ENCODE results near the gene VIM.
A peak's percentile ranks its signal among the peaks of the same experiment; 100 is the strongest.

Gene VIM

GRCh38 chr10:17212802-17213221 lies 15.2 kb upstream of the VIM start:
- Histone ChIP-seq H3K4me1 (ENCODE audit: control insufficient read depth, insufficient read depth, low read length) (no peaks in the 10 kb centered on the region; the same call in 1 of the 2 replicates), H3K4me3 (ENCODE audit: low read depth, low read length) (no peak overlapping the region), H3K27ac (ENCODE audit: extremely low read depth, low read depth, low read length) (no peak overlapping the region), H3K36me3 (ENCODE audit: control insufficient read depth in 2 of 2, insufficient read depth in 1 of 2, low read length in 2 of 2) (no peaks in the 10 kb centered on the region), H3K9me3 (ENCODE audit: control insufficient read depth, insufficient read depth, low read depth, low read length) (no peaks in the 10 kb centered on the region)
- TF ChIP-seq ZNF157 (tag by site-specific recombination; IDR thresholded peaks at IDR 0.05) (no peak), FEZF1 (tag by site-specific recombination; IDR thresholded peaks at IDR 0.05) (no peak), ZBTB48 (tag by site-specific recombination; IDR thresholded peaks at IDR 0.05) (peak; percentile 78), ZNF596 (tag by site-specific recombination; IDR thresholded peaks at IDR 0.05) (peak; percentile 94), WT1 (tag by site-specific recombination; IDR thresholded peaks at IDR 0.05) (no peak), MZF1 (tag by site-specific recombination; IDR thresholded peaks at IDR 0.05; ENCODE audit: borderline replicate concordance) (no peak), SCRT1 (tag by site-specific recombination; IDR thresholded peaks at IDR 0.05; ENCODE audit: borderline replicate concordance) (no peak), SP7 (tag by site-specific recombination; IDR thresholded peaks at IDR 0.05) (no peak), ZNF423 (tag by site-specific recombination; IDR thresholded peaks at IDR 0.05) (no peak), SP2 (tag by site-specific recombination; IDR thresholded peaks at IDR 0.05) (no peak), PRDM1 (tag by site-specific recombination; IDR thresholded peaks at IDR 0.05) (peak; percentile 39; the same call in 1 of the 2 replicates), ZNF654 (tag by site-specific recombination; IDR thresholded peaks at IDR 0.05; ENCODE audit: low read depth) (no peak), ZSCAN16 (tag by site-specific recombination; IDR thresholded peaks at IDR 0.05) (no peak), ZNF629 (tag by site-specific recombination; IDR thresholded peaks at IDR 0.05) (no peak), ZNF785 (tag by site-specific recombination; IDR thresholded peaks at IDR 0.05) (no peak), ZNF19 (tag by site-specific recombination; IDR thresholded peaks at IDR 0.05; ENCODE audit: low read depth) (no peak), ZNF560 (tag by site-specific recombination; IDR thresholded peaks at IDR 0.05; ENCODE audit: borderline replicate concordance) (no peak), SP3 (tag by site-specific recombination; IDR thresholded peaks at IDR 0.05) (no peak), ZNF221 (tag by site-specific recombination; IDR thresholded peaks at IDR 0.05; ENCODE audit: borderline replicate concordance) (no peak), ZNF248 (tag by site-specific recombination; IDR thresholded peaks at IDR 0.05) (no peak), ZBTB11 (tag by site-specific recombination; conservative IDR thresholded peaks at IDR 0.05; ENCODE audit: low read depth) (no peak), HOXA7 (CRISPR knock-in tag; IDR thresholded peaks at IDR 0.05; ENCODE audit: borderline replicate concordance) (no peak), PRDM10 (tag by site-specific recombination; IDR thresholded peaks at IDR 0.05) (peak; percentile 41), ZFP69B (tag by site-specific recombination; IDR thresholded peaks at IDR 0.05) (no peak), ZIC2 (tag by site-specific recombination; IDR thresholded peaks at IDR 0.05) (no peak)
- TF ChIP-seq, protein P1, sequence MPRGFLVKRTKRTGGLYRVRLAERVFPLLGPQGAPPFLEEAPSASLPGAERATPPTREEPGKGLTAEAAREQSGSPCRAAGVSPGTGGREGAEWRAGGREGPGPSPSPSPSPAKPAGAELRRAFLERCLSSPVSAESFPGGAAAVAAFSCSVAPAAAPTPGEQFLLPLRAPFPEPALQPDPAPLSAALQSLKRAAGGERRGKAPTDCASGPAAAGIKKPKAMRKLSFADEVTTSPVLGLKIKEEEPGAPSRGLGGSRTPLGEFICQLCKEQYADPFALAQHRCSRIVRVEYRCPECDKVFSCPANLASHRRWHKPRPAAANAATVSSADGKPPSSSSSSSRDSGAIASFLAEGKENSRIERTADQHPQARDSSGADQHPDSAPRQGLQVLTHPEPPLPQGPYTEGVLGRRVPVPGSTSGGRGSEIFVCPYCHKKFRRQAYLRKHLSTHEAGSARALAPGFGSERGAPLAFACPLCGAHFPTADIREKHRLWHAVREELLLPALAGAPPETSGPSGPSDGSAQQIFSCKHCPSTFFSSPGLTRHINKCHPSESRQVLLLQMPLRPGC (tag by site-specific recombination; IDR thresholded peaks at IDR 0.05): no peak
- TF ChIP-seq, protein P2, sequence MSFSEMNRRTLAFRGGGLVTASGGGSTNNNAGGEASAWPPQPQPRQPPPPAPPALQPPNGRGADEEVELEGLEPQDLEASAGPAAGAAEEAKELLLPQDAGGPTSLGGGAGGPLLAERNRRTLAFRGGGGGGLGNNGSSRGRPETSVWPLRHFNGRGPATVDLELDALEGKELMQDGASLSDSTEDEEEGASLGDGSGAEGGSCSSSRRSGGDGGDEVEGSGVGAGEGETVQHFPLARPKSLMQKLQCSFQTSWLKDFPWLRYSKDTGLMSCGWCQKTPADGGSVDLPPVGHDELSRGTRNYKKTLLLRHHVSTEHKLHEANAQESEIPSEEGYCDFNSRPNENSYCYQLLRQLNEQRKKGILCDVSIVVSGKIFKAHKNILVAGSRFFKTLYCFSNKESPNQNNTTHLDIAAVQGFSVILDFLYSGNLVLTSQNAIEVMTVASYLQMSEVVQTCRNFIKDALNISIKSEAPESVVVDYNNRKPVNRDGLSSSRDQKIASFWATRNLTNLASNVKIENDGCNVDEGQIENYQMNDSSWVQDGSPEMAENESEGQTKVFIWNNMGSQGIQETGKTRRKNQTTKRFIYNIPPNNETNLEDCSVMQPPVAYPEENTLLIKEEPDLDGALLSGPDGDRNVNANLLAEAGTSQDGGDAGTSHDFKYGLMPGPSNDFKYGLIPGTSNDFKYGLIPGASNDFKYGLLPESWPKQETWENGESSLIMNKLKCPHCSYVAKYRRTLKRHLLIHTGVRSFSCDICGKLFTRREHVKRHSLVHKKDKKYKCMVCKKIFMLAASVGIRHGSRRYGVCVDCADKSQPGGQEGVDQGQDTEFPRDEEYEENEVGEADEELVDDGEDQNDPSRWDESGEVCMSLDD (tag by site-specific recombination; IDR thresholded peaks at IDR 0.05): no peak
- TF ChIP-seq, protein P3, sequence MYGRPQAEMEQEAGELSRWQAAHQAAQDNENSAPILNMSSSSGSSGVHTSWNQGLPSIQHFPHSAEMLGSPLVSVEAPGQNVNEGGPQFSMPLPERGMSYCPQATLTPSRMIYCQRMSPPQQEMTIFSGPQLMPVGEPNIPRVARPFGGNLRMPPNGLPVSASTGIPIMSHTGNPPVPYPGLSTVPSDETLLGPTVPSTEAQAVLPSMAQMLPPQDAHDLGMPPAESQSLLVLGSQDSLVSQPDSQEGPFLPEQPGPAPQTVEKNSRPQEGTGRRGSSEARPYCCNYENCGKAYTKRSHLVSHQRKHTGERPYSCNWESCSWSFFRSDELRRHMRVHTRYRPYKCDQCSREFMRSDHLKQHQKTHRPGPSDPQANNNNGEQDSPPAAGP (tag by site-specific recombination; IDR thresholded peaks at IDR 0.05): no peak
- CTCF ChIA-PET: interaction anchor here (0.6 to 1.6 kb wide), 3 partner anchors 14 to 260 kb away, joined by 4 to 11 read pairs (median 9); partner anchors contain the start of gene VIM
- POLR2A ChIA-PET: interaction anchor here (5.0 kb wide), 1 partner anchor 17 kb away, joined by 34 read pairs; the partner anchor contains the start of gene VIM

Measured in HEK293 (cell line).